Measurements from ENCODE around the gene CARD16. TPM values are rescaled to one million over a fixed set of nuclear protein-coding genes. Genes with fewer than 3 reads are reported as not detected.
"Not testable (repeated sequence)": the region's sequence is repeated elsewhere in the genome, so short reads cannot be mapped to it uniquely, and the experiment has no call there.

Gene CARD16
- total RNA-seq (2014; rRNA removed; shearing (Covaris generic)), result 19.3 and 19.5 TPM in 2 replicates
- polyA plus RNA-seq (2015; cell fraction: cytosol; rRNA removed), result 6.6 and 8.5 TPM in 2 replicates
- polyA plus RNA-seq (2015; cell fraction: nucleus; rRNA removed), result 1.2 TPM in 1 of 2 replicates, not detected in the other

GRCh38 chr11:105044557-105045524 lies at the start of gene CARD16:
TSS of gene CARD16 (minus strand) at chr11:105045335. CDS start at chr11:105045297, 38 bp downstream.
- DNase-seq (ENCODE audit: low read depth, low spot score), result peak; percentile 36
- in situ Hi-C loops (cut with HindIII; ENCODE audit: low pct_unique_long_range_greater_than_20kb, low sequenced_read_pairs), result not testable (repeated sequence)

GRCh38 chr11:105092256-105093239 lies 47.4 kb upstream of the CARD16 start:
- DNase-seq (ENCODE audit: low read depth, low spot score), result peak; percentile 22
- in situ Hi-C loops (cut with HindIII; ENCODE audit: low pct_unique_long_range_greater_than_20kb, low sequenced_read_pairs), result no loop called here

GRCh38 chr11:105081412-105082150 lies 36.4 kb upstream of the CARD16 start:
- no peak for DNase-seq (ENCODE audit: low read depth, low spot score)
- in situ Hi-C loops (cut with HindIII; ENCODE audit: low pct_unique_long_range_greater_than_20kb, low sequenced_read_pairs), result no loop called here

- in situ Hi-C loops (cut with HindIII; ENCODE audit: low pct_unique_long_range_greater_than_20kb, low sequenced_read_pairs), result not testable (repeated sequence)
Measured at GRCh38 chr11:105080171-105080906, 35.2 kb upstream of the CARD16 start.

GRCh38 chr11:105078283-105078682 lies 33.1 kb upstream of the CARD16 start:
- no peak for DNase-seq (ENCODE audit: low read depth, low spot score)
- in situ Hi-C loops (cut with HindIII; ENCODE audit: low pct_unique_long_range_greater_than_20kb, low sequenced_read_pairs), result no loop called here

More at GRCh38 chr11:105080171-105080906, 35.2 kb upstream of the CARD16 start:
- not testable (repeated sequence) for DNase-seq (ENCODE audit: low read depth, low spot score)

- in situ Hi-C loops (cut with HindIII; ENCODE audit: low pct_unique_long_range_greater_than_20kb, low sequenced_read_pairs), result not testable (repeated sequence)
Measured at GRCh38 chr11:105077141-105077790, 32.1 kb upstream of the CARD16 start.

GRCh38 chr11:105074166-105074530 lies 29.0 kb upstream of the CARD16 start:
- in situ Hi-C loops (cut with HindIII; ENCODE audit: low pct_unique_long_range_greater_than_20kb, low sequenced_read_pairs), result no loop called here
- DNase-seq (ENCODE audit: low read depth, low spot score), result no peak

More at GRCh38 chr11:105077141-105077790, 32.1 kb upstream of the CARD16 start:
- DNase-seq (ENCODE audit: low read depth, low spot score), result not testable (repeated sequence)

GRCh38 chr11:105073456-105074165 lies 28.5 kb upstream of the CARD16 start:
- no peak for DNase-seq (ENCODE audit: low read depth, low spot score)
- in situ Hi-C loops (cut with HindIII; ENCODE audit: low pct_unique_long_range_greater_than_20kb, low sequenced_read_pairs), result no loop called here

GRCh38 chr11:105072080-105072479 lies 26.9 kb upstream of the CARD16 start:
- in situ Hi-C loops (cut with HindIII; ENCODE audit: low pct_unique_long_range_greater_than_20kb, low sequenced_read_pairs); DNase-seq (ENCODE audit: low read depth, low spot score): not testable (repeated sequence)

- no peak for DNase-seq (ENCODE audit: low read depth, low spot score)
- in situ Hi-C loops (cut with HindIII; ENCODE audit: low pct_unique_long_range_greater_than_20kb, low sequenced_read_pairs), result no loop called here
Measured at GRCh38 chr11:105071089-105071732, 26.1 kb upstream of the CARD16 start.

- in situ Hi-C loops (cut with HindIII; ENCODE audit: low pct_unique_long_range_greater_than_20kb, low sequenced_read_pairs), result no loop called here
- DNase-seq (ENCODE audit: low read depth, low spot score), result no peak
Measured at GRCh38 chr11:105070306-105070705, 25.2 kb upstream of the CARD16 start.

GRCh38 chr11:105069749-105070148 lies 24.6 kb upstream of the CARD16 start:
- DNase-seq (ENCODE audit: low read depth, low spot score); in situ Hi-C loops (cut with HindIII; ENCODE audit: low pct_unique_long_range_greater_than_20kb, low sequenced_read_pairs): not testable (repeated sequence)

- in situ Hi-C loops (cut with HindIII; ENCODE audit: low pct_unique_long_range_greater_than_20kb, low sequenced_read_pairs); DNase-seq (ENCODE audit: low read depth, low spot score): not testable (repeated sequence)
Measured at GRCh38 chr11:105063245-105063941, 18.3 kb upstream of the CARD16 start.

GRCh38 chr11:105057432-105057831 lies 12.3 kb upstream of the CARD16 start:
- DNase-seq (ENCODE audit: low read depth, low spot score), result no peak
- in situ Hi-C loops (cut with HindIII; ENCODE audit: low pct_unique_long_range_greater_than_20kb, low sequenced_read_pairs), result no loop called here

All from SK-MEL-5 (cell line).